Keratinocyte (primary cell): ENCODE measurements around the gene SLC39A1. TPM values are rescaled to one million over a fixed set of nuclear protein-coding genes. Genes with fewer than 3 reads are reported as not detected.

Experiments used
- DNase-seq: peaks from one replicate; pipeline ENCODE4 v3.0.0-alpha.2; 2011; ENCODE audit warnings: low read depth, missing footprints, low spot score
- FAIRE-seq: peaks from 2 replicates; lab custom pipeline; 2011; peaks lifted over from hg19 to GRCh38; lab: Jason Lieb, UNC
- H2AFZ ChIP-seq: 2 replicates; pipeline ENCODE4 v1.6.0; 2012; ENCODE audit warnings: low read length, control low read depth, inconsistent platforms; ENCODE audit not compliant: control insufficient read depth
- H3K27ac ChIP-seq: 2 replicates; pipeline ENCODE4 v1.5.1; 2011; ENCODE audit warnings: low read length; ENCODE audit not compliant: control insufficient read depth, insufficient read depth
- H3K27me3 ChIP-seq: 3 replicates; pipeline ENCODE4 v1.6.0; 2011; ENCODE audit warnings: low read length; ENCODE audit not compliant: control insufficient read depth, insufficient read depth; ENCODE audit errors: extremely low read depth
- H3K36me3 ChIP-seq, 2 experiments: 2 replicates in 1 of 2; 3 replicates in 1 of 2; pipeline ENCODE4 v1.5.1; 2011; ENCODE audit warnings: low read length in 2 of 2, mild to moderate bottlenecking in 1 of 2; ENCODE audit not compliant: control insufficient read depth in 2 of 2, insufficient read depth in 2 of 2; ENCODE audit errors: extremely low read depth in 1 of 2
- H3K4me1 ChIP-seq: 3 replicates; pipeline ENCODE4 v1.5.1; 2011; ENCODE audit warnings: low read length; ENCODE audit not compliant: control insufficient read depth, insufficient read depth; ENCODE audit errors: extremely low read depth
- H3K4me2 ChIP-seq: 3 replicates; pipeline ENCODE4 v1.6.0; 2011; ENCODE audit warnings: low read depth, low read length; ENCODE audit not compliant: control insufficient read depth, insufficient read depth; ENCODE audit errors: extremely low read depth
- H3K4me3 ChIP-seq, 3 experiments: fragments of 200-600 bp in 1 of 3; sonication (generic) in 1 of 3; 2 replicates in 2 of 3; 3 replicates in 1 of 3; pipeline ENCODE4 v1.5.1; 2011 to 2016; ENCODE audit warnings: low read length in 3 of 3, mild to moderate bottlenecking in 3 of 3, control low read depth in 2 of 3, inconsistent platforms in 1 of 3, low read depth in 1 of 3, mixed read lengths in 1 of 3, mixed run types in 1 of 3, moderate library complexity in 1 of 3; ENCODE audit not compliant: control insufficient read depth in 2 of 3, insufficient read depth in 2 of 3; ENCODE audit errors: extremely low read depth in 1 of 3
- H3K79me2 ChIP-seq: 2 replicates; pipeline ENCODE4 v1.6.0; 2012; ENCODE audit warnings: low read length; ENCODE audit not compliant: control insufficient read depth, insufficient read depth
- H3K9ac ChIP-seq: 3 replicates; pipeline ENCODE4 v1.6.0; 2011; ENCODE audit warnings: low read length; ENCODE audit not compliant: control insufficient read depth, insufficient read depth; ENCODE audit errors: extremely low read depth
- H3K9me1 ChIP-seq: 3 replicates; pipeline ENCODE4 v1.6.0; 2011; ENCODE audit warnings: low read length; ENCODE audit not compliant: control insufficient read depth, insufficient read depth; ENCODE audit errors: extremely low read depth
- H3K9me3 ChIP-seq: 2 replicates; pipeline ENCODE4 v1.5.1; 2012; ENCODE audit warnings: low read depth, low read length; ENCODE audit not compliant: control insufficient read depth
- H4K20me1 ChIP-seq: 3 replicates; pipeline ENCODE4 v1.6.0; 2011; ENCODE audit warnings: low read length; ENCODE audit not compliant: control insufficient read depth, insufficient read depth; ENCODE audit errors: extremely low read depth
- CTCF ChIP-seq, 3 experiments: IDR thresholded peaks in 1 of 3; conservative IDR thresholded peaks in 1 of 3; optimal IDR thresholded peaks in 1 of 3; 2 replicates in 2 of 3; 3 replicates in 1 of 3; pipeline versions ENCODE3 to v1.5.1; 2011; ENCODE audit warnings: low read length in 3 of 3, mild to moderate bottlenecking in 3 of 3, moderate library complexity in 2 of 3, control low read depth in 1 of 3, inconsistent platforms in 1 of 3; ENCODE audit not compliant: insufficient read depth in 2 of 3; ENCODE audit errors: extremely low read depth in 1 of 3
- EZH2 ChIP-seq: IDR thresholded peaks from one replicate; pipeline ENCODE4 v1.6.1; 2012; ENCODE audit warnings: inconsistent platforms, mild to moderate bottlenecking, low read length, moderate library complexity
- dilution Hi-C: fragments of 300-500 bp; cut with MboI; formaldehyde crosslinking; loops from one replicate; pipeline ENCODE4 v1.7.0; 2020; ENCODE audit warnings: low sequenced_read_pairs; ENCODE audit not compliant: extremely low pct_ligation_motif_present
- polyA plus RNA-seq, 5 experiments: library from polyadenylated mRNA; depleted of rRNA in 3 of 5; stranded (reverse) in 3 of 5; stranded (forward) in 1 of 5; unstranded in 1 of 5; fragments of >200 nt; gene quantifications; 1 replicate in 1 of 5; 2 replicates in 3 of 5; 3 replicates in 1 of 5; pipeline versions ENCODE4 v1.2.1 to v1.2.3, GENCODE V29; 2011 to 2012; ENCODE audit warnings: missing spikeins in 2 of 5, low read depth in 1 of 5, low replicate concordance in 1 of 5

SLC39A1 gene
- polyA plus RNA-seq, 1 donor (not counting 4 experiments of a cell fraction or from before 2014, with no cell fraction given) = 68.4 TPM

- FAIRE-seq (no peak), DNase-seq (no peak)
- Histone ChIP-seq H3K36me3 (peaks cover 16 to 34% of the 10 kb centered on the region in 2 experiments), H3K27ac (peak within 1 kb of the TSS; percentile 80), H4K20me1 (no peaks in the 10 kb centered on the region), H3K79me2 (peaks cover 22% of the 10 kb centered on the region), H3K9me3 (no peaks in the 10 kb centered on the region), H3K4me1 (peaks cover 10% of the 10 kb centered on the region), H3K27me3 (no peaks in the 10 kb centered on the region), H3K4me2 (peak within 1 kb of the TSS; percentile 92), H3K4me3 (peak within 1 kb of the TSS; percentile 75 to 88 (median 79)), H3K9me1 (no peaks in the 10 kb centered on the region), H3K9ac (peak within 1 kb of the TSS; percentile 82), H2AFZ (peak within 1 kb of the TSS; percentile 70)
- dilution Hi-C loops = no loop called here
- TF ChIP-seq CTCF (optimal IDR thresholded peaks at IDR 0.05 in 1 of 3, IDR thresholded peaks at IDR 0.05 in 1 of 3, conservative IDR thresholded peaks at IDR 0.05 in 1 of 3; ENCODE audit: extremely low read depth in 1 of 3, insufficient read depth in 2 of 3, low read length in 3 of 3) = peak; percentile 57 to 91 (median 86)
- TF ChIP-seq EZH2 = no peak
These were observed 16.6 kb downstream of the SLC39A1 start, which contains the start of gene DENND4B for GRCh38 chr1:153946622-153947241. Gene DENND4B, minus strand, starts transcription at chr1:153946718. Its CDS starts 2,344 bp downstream, at chr1:153944374.

DNA sequence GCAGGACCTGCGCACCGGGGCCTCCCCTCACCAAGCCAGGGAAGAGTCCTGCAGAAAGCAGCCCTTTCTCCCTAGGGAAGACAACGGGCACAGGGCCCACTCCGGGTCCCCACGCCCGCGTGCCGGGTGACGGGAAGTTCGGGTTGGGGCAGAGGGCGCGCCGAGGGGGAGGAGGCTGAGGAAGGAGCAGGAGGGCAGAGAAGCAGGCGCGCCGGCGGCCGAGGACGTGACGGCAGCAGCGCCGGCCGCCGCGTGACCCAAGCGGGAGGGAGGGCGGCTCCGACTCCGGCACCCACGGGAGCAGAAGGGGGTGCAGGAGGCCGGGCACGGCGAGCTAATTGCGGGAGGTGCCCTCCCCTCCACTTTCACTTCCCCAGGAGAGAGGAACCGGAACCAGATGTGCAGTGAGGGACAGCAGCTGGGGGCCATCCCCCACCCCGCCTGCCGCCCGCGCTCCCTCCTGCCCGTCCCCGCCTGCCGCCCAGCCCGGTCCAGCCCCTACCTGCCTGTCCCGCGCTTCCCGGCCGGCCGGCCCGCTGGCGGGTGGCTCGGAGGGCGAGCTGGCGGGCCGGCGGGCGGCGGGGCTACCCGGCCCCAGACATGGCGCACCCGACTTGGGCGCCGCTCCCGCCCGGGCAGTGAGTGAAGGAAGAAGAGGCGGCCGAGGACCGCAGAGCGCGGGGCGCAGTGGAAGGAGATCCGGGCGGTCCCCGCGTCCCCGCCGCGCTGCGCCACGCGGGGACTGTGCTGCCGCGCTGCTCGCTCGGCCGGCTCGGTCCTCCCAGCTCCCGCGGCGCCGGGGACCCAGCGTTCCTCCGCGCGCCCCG is 17.3 kb downstream of the SLC39A1 start:
- DNase-seq (no peak), FAIRE-seq (no peak)
- Histone ChIP-seq H3K4me3 (peak overlapping the region; percentile 75 to 88 (median 79)), H3K36me3 (peaks cover 16 to 34% of the 10 kb centered on the region in 2 experiments), H3K4me1 (peaks cover 10% of the 10 kb centered on the region), H3K4me2 (peak overlapping the region; percentile 92), H3K9ac (peak overlapping the region; percentile 82), H4K20me1 (no peaks in the 10 kb centered on the region), H3K27ac (peak overlapping the region; percentile 80), H3K79me2 (peaks cover 22% of the 10 kb centered on the region), H3K9me1 (no peaks in the 10 kb centered on the region), H3K27me3 (no peaks in the 10 kb centered on the region), H3K9me3 (no peaks in the 10 kb centered on the region), H2AFZ (peak overlapping the region; percentile 70)
- TF ChIP-seq EZH2 = no peak
- no peak for TF ChIP-seq CTCF (optimal IDR thresholded peaks at IDR 0.05 in 1 of 3, IDR thresholded peaks at IDR 0.05 in 1 of 3, conservative IDR thresholded peaks at IDR 0.05 in 1 of 3; ENCODE audit: extremely low read depth in 1 of 3, insufficient read depth in 2 of 3, low read length in 3 of 3)
- dilution Hi-C loops = no loop called here
